IPS DF 4.7 (cell line): Measurements from ENCODE around the gene RNF130.

Experiments used
- DNase-seq: peaks from one replicate; pipeline ENCODE4 v3.0.0-alpha.2; 2013; ENCODE audit warnings: low spot score; ENCODE audit errors: extremely low read depth

The RNF130 gene

DNA sequence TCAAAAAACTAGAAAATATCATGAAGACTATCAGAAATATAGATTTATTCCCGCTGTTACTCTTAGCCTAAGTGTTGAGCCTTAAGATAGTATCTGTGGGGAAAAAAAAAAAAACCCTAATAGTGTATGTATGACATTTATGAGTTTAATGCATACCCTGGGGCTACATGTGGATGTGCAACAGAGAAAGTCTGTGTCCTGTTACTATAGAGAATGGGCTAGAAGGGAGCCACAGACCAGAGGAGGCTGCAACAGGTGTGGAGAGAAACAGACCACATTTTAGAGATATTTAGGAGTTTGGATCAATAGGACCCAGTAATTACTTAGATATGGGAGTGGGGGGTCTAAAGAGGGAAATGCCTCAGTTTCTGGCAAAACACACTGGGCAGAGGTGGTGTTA is 15.4 kb downstream of the RNF130 start:
- DNase-seq, result no peak

DNA sequence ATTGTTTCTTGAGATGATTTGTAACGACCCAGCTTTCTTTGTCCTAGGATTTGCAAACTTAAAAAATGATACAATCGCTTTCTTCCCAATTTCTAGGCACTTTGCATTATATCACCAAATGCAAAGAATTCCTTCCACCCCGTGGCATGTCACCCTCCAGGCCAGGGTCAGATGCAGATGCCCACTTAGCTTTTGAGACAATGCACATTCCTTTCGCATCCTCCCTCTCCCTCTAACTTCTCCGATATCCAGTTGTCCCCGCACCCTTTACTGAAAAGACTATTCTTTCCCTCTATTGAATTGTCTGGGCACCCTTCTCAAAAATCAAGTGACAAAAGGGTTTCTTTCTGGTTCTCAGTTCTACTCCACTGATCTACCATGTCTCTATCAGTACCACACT is 17.3 kb downstream of the RNF130 start:
- DNase-seq, result no peak

DNA sequence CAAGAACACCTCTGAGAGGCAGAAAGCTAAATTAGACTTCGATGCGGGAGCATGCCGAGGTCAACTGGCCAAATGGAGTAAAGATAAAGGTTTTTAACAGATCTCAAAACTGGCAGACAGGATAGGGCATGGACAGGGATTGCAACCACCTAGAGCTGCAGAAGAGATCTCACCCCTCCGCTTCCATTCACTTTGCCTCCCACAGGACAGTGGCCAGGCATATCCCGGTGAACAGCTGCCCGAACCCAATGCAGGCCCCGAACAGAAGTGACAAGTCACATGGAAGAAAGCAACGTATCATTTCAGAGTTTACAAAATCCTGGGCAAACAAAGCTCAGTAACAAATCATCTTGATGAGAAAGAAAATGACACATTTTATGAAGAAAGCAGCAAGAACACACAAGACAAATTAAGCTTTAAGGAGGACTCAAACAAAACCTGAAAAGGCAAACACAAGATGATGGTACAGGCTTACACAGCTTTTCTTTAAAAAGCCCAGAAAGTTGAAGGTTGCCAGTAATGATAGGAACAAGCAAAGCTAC is 18.4 kb downstream of the RNF130 start:
- DNase-seq, result no peak

DNA sequence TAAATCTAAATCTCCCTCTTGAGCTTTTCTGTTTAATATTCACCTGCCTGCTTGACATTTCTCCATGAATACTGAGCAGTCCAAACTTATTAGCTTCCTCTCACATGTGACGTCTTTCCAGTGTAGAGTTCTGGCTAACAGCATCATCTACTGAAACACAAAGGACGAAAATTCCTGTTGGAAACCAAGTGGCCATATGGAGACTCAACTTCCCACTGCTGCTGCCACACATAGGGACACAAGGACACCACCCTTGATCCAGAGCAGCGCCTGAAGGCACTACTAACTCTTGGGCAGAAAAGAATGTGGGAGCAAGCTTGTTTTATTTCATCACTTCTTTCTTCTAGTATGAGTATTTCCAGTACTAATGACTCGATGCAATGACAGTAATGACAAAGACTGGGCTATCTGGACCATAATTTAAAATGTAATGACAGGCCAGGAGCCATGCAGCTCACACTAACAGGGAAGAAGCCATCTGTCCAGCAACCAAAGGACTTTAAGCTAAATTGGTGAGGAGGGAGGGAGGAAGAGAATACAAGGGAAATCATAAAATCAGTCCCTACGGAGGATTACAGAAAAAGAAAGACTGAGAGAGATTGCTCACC is 19.2 kb downstream of the RNF130 start:
- no peak for DNase-seq

DNA sequence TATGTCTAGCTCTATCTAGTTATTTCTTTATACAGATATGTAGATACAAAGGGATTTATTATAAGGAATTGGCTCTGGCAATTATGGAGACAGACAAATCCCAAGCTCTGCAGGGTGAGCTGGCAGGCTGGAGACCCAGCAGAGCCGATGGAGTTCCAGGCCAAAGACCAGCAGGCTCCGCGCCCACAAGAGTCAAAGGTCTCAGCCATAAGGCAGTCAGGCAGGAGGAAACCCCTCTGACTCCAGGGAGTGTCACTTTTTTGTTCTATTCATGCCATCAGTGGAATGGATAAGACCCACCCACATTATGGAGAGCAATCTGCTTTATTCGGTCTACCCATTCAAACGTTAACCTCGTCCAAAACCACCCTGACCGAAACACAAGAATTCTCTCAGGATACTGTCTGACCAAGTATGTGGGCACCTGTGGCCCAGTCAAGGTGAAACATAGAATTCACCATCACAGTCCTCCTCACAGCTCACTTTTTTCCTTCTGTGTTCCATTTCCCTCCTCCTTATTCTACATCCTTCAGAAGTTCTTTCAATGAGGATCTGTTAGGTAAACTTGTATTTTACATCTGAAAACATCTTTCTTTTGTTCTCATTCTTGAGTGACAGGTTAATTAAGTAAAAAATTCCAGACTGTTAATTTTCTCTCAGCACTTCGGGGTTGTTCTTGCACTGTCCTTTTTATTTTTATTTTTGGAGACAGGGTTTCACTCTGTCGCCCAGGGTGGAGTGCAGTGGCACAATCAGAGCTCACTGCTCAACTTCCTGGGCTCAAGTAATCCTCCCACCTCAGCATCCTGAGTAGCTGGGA is 21.2 kb downstream of the RNF130 start:
- DNase-seq, result no peak

DNA sequence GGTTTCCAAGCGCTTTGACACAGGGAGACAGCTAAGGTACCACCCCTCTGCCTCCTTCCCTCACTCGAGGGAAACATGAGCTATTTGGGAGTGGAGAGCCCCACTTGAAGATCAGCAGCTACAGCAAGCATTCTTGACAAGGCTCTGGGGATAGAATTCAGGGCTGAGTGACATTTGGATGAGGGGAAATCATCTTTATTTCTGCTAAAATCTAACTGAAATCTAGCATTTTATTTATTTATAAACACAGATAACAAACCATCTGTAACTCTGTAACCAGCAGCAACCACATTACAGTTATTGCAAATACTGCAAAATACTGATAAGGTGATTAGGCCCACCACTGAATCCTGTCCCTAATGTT is 22.4 kb downstream of the RNF130 start:
- DNase-seq, result no peak

DNA sequence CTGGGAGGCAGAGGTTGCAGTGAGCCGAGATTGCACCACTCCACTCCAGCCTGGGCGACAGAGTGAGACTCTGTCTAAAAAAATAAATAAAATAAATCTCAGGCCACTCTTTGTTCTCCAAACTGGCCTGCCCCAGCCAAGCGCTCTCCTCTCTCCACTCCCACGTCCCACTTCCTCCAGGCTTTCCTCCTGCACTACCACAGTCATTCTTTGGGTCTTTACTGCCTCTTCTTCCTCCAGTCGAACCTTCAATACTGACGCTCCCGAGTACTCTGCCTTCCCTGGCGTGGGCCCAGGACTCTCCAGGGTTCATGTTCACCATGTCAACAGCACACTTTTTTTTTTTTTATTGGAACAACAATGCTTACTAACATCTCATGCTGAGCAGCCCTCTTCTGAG is 23.9 kb downstream of the RNF130 start:
- no peak for DNase-seq

DNA sequence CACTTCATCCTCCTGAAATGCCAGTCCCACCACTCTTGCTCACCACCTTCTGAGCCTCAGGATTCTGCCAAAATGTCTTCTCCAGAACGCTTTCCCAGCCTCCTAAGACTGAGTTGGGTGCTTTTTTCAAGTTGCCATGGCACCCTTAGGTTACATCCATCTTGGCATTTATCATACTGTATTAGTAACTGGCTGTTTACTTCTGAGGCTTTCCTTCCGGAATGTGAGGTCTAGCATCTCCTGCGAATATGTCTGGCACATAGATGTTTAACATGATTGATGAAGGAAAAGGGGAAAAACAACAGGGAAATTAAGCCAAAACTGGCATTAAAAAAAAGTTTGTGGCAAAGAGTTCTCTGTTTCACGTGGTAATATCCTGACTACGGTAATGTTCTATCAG is 24.9 kb downstream of the RNF130 start:
- DNase-seq, result no peak

DNA sequence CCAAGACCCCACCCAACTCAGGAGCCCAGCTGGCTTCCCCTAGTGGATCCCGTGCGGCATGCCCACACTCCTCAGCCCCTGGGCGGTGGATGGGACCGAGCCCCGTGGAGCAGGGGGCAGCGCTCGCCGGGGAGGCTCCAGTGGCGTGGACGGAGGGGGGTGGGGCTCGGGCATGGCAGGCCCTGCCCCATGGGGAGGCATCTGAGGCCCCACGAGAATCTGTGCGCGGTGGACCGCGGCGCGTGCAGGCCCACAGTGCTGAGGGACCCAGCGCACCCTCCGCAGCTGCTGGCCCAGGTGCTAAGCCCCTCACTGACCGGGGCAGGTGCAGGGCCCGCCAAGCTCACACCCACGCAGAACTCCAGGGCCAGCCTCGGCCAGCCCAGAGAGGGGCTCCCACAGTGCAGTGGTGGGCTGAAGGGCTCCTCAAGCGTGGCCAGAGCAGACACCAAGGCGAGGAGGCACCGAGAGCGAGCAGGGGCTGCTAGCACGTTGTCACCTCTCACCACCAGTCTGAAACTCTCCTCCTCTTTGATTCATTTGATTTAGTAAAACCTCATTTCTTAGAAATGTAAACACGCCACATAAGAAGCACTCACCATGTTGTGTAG is 25.6 kb downstream of the RNF130 start:
- no peak for DNase-seq

DNA sequence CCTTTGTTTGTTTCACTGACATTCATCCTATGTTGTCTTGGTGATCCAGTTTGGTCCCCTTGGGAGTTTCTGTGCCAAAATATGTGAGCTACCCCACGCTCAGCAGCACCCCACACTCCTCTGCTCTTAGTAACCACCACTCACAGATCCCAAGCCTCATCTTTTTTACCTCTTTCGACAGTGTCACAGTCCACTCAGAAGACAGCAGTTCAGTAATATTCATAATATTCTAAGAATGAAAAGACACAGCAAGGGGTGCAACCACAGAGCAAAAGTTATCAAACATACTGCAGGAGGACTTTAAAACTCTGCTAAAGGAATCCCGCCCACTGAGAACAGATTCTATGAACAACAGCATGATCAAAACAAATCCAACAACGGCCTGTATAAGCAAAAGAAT is 28.2 kb downstream of the RNF130 start:
- DNase-seq, result no peak

DNA sequence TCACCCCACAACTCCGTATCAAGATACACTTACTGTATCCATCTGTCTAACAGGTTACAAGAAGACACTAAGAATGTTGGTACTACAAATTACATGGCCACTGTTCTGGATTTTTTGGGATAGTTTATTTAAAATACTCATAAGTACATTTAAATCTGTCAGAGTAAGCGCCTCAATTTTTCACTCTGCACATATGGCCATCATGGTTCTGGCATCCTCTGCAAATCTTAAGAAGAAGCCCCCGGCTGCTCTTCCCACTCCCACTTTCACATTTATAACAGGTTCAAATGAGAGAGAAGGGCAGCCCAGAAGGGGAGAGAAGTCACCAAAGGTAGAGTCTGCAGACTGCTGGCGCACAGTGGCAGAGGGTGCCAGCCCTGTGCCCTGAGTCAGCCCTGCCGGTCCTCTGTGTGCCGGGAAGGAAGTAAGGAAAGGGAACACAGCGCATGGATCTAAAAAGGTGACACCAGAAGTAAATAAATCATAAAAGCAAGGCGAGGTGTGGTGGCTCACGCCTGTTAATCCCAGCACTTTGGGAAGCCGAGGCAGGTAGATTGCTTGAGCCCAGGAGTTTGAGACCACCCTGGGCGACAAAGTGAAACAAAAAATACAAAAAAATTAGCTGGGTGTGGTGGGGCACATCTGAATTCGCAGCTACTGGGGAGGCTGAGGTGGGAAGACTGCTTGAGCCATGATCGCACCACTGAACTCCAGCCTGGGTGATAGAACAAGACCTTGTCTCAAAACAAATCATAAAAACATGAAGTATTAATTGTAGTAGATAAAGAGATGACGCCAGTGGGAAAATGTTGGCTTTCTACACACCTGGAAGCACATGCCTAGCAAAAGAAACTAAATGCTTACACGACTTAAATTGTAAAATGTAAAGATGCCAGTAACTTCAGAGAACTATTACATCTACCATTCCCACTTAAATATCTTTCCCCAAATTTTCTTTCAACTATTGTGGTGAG is 30.0 kb downstream of the RNF130 start:
- DNase-seq, result no peak

DNA sequence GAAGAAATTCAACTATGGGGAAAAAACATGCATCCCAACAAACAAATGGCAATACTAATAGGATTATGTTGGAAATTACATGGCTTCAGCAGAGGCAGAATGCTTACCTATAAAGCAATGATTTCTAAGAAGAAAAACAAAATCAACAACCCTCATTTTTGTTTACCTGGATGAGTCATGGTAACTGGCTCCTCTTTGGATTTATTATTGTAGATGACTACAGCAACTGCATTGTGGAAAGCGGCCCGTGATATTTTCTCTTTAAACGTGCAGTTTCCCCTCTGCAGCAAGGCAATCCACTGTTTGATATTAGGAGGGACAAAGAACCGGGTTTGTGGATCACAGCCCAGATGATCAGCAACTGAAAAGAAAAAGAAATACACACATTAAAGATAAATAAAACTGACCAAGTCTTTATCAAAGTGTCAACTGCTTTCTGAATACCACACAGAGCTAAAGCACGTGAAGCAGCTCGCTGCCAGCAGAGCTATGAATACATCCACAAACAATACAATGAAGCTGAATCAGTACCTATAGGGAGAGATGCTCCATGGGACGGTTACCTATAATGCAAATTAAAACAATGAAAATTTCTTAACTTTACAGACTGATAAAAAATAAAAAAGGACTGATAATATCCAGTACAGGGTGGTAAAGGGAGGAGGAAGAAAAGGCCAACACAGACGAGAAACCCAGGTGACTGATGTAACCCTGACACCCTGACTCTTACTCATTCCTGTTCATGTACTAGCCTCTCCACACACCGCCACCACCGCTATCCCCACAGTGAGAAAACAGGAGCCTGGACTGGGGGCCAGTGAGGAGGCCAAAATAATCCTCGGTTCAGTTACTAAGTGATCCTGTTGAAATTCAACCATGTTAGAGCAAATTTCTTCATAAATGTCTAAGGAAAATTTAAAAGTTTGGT is 31.0 kb downstream of the RNF130 start:
- DNase-seq, result no peak

DNA sequence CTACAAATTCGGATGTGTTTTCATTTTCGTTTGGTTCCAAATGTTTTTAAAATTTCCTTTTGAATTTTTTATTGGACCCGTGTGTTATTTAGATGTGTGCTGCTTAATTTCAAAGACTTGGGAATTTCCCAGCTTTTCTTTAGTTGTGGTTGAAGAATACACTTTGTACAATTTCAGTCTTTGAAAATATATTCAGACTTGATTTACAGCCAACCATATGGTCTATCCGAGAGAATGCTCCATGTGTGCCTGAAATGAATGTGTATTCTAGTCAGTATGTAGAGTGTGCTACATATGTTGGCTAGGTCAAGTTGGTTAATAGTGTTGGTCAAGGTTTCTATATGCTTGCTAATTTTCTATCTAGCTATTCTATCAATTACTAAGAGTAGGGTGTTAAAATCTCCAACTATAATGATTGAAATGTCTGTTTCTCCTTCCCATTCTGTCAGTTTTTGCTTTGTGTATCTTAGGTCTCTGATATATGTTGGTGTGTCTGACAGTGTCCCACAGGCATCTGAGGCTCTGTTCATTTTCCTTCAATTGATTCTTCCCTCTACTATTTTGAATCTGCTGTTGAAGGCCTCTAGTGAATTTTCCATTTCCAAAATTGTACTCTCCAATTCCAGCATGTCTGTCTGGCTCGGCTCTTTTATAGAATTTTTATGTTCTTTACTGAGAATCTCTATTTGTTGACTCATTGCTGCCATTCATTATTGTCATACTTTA is 36.2 kb downstream of the RNF130 start:
- no peak for DNase-seq

DNA sequence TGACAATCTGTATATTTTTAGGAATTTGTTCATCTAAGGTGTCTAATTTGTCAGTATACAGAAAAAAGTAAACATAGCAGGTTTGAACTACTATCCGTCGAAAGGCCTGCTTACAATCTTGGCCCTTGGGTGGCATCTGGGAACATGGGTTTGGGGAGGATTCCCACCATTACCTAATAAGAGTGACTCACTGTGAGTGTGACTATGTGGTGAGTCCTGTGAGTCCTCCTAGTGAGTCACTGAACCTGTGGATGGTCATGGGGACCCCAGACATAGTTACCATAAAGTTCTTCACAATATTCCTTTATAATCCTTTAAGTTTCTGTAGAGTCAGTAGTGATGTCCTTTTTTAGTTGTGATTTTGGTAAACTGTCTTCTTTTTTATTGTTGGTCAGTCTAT is 37.0 kb downstream of the RNF130 start:
- no peak for DNase-seq

DNA sequence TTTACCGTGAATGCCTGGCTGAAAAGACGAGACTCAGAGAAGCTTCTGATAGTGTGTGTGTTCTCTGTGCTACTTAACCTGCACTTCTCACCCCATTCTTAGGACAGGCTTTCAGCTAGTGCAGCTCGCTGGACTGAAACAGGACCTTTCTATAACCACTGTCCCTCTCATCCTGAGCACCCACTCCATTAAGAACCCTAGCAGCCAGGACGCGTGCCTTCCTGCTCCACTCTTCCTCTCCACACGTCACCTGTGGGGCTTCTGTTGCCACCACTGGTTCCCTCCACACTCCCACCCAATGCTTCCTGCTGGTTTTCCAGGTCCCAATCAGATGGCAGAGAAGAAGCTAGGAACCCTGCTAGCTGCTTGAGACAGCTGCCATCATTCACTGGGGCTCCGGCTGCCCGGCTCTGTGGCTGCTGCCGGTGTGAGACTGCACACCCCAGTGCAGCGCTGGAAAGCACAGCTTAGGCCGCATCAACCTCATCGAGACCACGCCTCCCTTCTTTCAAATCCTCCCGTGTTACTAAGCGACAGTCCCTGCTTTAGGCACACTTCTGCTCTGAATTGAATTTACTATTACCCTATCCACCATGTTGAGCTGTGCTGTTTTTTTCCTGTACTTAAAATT is 44.0 kb downstream of the RNF130 start:
- DNase-seq, result no peak

DNA sequence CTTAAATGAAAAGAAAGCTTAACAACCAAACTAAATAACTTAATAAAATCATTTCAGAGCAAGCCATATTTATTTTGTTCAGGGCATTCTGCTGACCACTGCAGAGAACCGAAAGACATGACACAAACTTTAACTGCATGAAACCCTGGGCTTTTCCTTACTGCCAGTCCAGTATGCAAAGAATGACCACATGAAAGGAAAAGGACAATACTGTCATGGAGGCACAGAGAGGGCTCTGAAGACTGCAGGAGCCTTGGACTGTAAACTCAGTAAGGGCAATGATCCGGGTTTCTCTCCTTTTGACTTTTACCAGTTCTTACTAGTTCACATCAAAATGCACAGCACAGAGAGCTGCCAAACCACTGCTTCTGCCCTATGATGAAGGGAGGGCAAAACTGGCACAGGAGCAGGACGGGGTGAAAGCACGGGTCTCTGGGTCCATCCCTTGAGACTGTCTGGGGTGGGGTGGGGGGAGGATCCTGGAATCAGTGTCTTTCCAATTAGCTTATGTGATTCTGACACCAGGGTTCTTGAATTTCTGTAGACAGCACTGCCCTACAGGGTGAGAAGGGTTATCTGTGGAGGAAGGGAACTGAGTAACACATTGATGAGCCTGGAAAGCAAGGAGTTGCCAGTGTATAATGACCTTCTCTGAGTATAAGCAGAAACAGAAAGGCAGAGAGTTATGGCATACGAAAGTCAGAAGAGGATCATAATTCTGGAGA is 44.7 kb downstream of the RNF130 start:
- DNase-seq, result no peak

DNA sequence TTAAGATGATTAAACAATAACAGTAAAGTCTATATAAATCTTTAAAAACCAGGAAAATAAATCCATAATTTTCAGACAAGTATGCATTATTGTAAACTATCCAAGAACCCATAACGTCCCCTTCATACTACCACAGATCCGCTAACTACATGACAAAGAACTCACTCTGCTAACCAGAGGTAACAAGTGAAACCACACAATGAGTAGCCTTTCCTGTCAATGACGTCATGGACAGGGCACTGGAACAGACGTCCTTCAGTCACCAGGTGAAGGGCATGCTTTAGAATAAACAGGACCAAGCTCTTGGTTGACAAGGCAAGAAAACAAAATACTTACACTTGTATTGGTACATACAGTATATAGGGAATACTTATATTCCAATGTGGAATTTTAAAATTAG is 45.2 kb downstream of the RNF130 start:
- no peak for DNase-seq

DNA sequence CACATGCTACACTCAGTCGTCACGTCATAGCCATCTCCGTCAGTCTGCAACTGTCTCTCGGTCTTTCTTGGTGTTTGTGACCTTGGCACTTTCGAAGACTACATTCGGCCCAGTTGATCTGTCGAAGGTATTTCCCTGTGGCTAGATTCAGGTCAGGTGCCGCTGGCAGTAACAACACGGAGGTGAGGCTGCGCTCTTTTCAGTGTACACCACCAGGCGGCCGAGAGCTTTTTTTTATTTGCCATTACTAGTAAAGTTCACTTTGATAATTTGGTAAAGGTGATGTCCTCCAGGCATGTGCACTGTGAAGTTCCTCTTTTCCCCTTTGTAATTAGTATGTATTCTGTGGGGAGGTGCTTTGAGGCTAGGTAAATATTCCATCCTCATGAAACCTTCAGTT is 49.7 kb downstream of the RNF130 start:
- DNase-seq, result no peak

DNA sequence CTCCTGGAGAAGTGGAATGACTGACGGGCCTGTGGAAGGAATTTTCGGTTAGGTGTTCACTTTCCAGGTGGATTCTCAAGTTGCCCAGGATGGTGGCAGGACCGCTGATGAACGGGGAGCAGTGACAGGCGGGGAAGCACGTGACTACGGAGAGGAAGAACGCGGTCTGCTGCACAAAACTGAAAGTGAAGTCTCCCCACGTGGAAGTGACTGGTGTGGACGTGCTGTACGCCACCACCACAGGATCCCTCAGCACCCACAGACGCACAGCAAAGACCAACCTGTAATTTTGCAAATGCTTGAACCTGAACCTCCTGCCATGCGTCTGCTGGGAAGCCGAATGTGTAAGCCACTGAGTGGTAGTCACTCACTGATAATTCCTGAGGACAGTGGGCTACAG is 51.4 kb downstream of the RNF130 start:
- no peak for DNase-seq
